ENCODE measurements around the gene RPAP2. TPM values are rescaled to one million over a fixed set of nuclear protein-coding genes. Genes with fewer than 3 reads are reported as not detected.

Gene RPAP2
- total RNA-seq, 1 experiment from 2014 or later = 28.1 TPM

- TF ChIP-seq MAX (IDR thresholded peaks at IDR 0.05) (no peak), ATF3 (IDR thresholded peaks at IDR 0.05) (no peak), EZH2phosphoT487 (IDR thresholded peaks at IDR 0.05; ENCODE audit: borderline replicate concordance) (no peak), POLR2A (IDR thresholded peaks at IDR 0.05; ENCODE audit: borderline replicate concordance, extremely low read depth, insufficient read depth, insufficient read length) (no peak), ZNF274 (IDR thresholded peaks at IDR 0.05; ENCODE audit: low read depth, low read length) (no peak), SIN3A (IDR thresholded peaks at IDR 0.05; ENCODE audit: low read depth) (no peak), REST (IDR thresholded peaks at IDR 0.05; ENCODE audit: low read depth) (no peak), ZFX (IDR thresholded peaks at IDR 0.05) (no peak), YY1 (IDR thresholded peaks at IDR 0.05; ENCODE audit: extremely low read depth, insufficient replicate concordance, low read depth, low read length) (no peak), SP1 (IDR thresholded peaks at IDR 0.05; ENCODE audit: low read depth) (no peak)
- Histone ChIP-seq H2AFZ (ENCODE audit: low read depth, low read length, poor library complexity, severe bottlenecking) (no peak overlapping the region), H3K9me2 (ENCODE audit: insufficient read depth) (no peaks in the 10 kb centered on the region), H3K36me3 (ENCODE audit: control insufficient read depth in 1 of 2, insufficient read depth in 2 of 2, low read length in 2 of 2) (peaks cover 20 to 22% of the 10 kb centered on the region in 2 experiments), H4K20me1 (ENCODE audit: insufficient read depth) (no peaks in the 10 kb centered on the region), H3K79me2 (ENCODE audit: insufficient read depth, low read length) (peaks cover 12% of the 10 kb centered on the region), H3K9ac (ENCODE audit: low read length) (no peak overlapping the region), H3K4me3 (replicated peaks in 1 of 2; ENCODE audit: low read depth in 1 of 2, low read length in 2 of 2) (no peak overlapping the region), H3K9me3 (ENCODE audit: control insufficient read depth in 1 of 2, insufficient read depth in 1 of 2, low read depth in 1 of 2, low read length in 2 of 2) (no peaks in the 10 kb centered on the region), H3K4me2 (ENCODE audit: low read length) (no peak overlapping the region), H3K27me3 (ENCODE audit: insufficient read depth, low read length) (no peaks in the 10 kb centered on the region), H3K27ac (ENCODE audit: low read depth, low read length) (no peak overlapping the region), H3K4me1 (ENCODE audit: control insufficient read depth in 1 of 2, insufficient read depth in 2 of 2, low read length in 2 of 2) (no peaks in the 10 kb centered on the region)
- CTCF ChIA-PET = interaction anchor here (1.0 kb wide), 1 partner anchor 308 kb away, joined by 4 read pairs; no protein-coding TSS in a partner anchor
- POLR2A ChIA-PET = no interaction called here
- no TSS peak for BruUV-seq (replicated peaks)
- RAD21 ChIA-PET (ENCODE audit: low non-redundant PET in 1 of 2, low total read pairs in 2 of 2, uncharacterized antibody in 2 of 2, unreplicated experiment in 2 of 2) = no interaction called here
- DNase-seq (ENCODE audit: low read depth, low spot score) (no peak), ATAC-seq (no peak)
- intact Hi-C loops (cut with micrococcal nuclease) = loop anchor here (5.0 kb wide), 1 partner anchor 441 kb away; no protein-coding TSS in a partner anchor
Observed at GRCh38 chr1:92306020-92306419, 7.2 kb downstream of the RPAP2 start.
